IMR-90 (cell line): Measurements from ENCODE around the gene PRKAG1. TPM values are rescaled to one million over a fixed set of nuclear protein-coding genes. Genes with fewer than 3 reads are reported as not detected.

Experiments
- ATAC-seq: fragments of 200-7000 bp; cut with Tn5 transposase; 2 replicates; pipeline ENCODE4 v1.9.1; 2020; ENCODE audit warnings: low read depth, mild to moderate bottlenecking, moderate library complexity
- BruUV-seq: library from RNA; stranded (reverse); fragments of 400-500 nt; replicated peaks from 2 replicates; lab custom pipeline; 2021; lab: Mats Ljungman, UMichigan
- CTCF ChIA-PET: fragments of 300-600 bp; formaldehyde crosslinking; extraction: SDS; loops from one replicate; lab custom pipeline; 2021; ENCODE audit warnings: antibody characterized with exemption; lab: Yijun Ruan, JAX
- POLR2A ChIA-PET: fragments of 300-600 bp; sonication (Branson Sonifier 250); formaldehyde crosslinking; loops from one replicate; lab custom pipeline; 2022; ENCODE audit warnings: antibody characterized with exemption; ENCODE audit not compliant: unreplicated experiment; lab: Charles Lee
- DNase-seq: peaks from one replicate; pipeline ENCODE4 v3.0.0; 2013
- H2AFZ ChIP-seq: replicated peaks from 2 replicates; pipeline ENCODE3; 2013; ENCODE audit warnings: low read length, mild to moderate bottlenecking; ENCODE audit not compliant: poor library complexity
- H2AK5ac ChIP-seq: 2 replicates; pipeline ENCODE4 v1.6.1; 2013; ENCODE audit warnings: low read depth, low read length, inconsistent platforms
- H2AK9ac ChIP-seq: replicated peaks from 2 replicates; pipeline ENCODE3; 2013; ENCODE audit warnings: mild to moderate bottlenecking, low read depth, low read length, moderate library complexity; ENCODE audit not compliant: poor library complexity
- H2BK120ac ChIP-seq: 2 replicates; pipeline ENCODE4 v1.6.1; 2013; ENCODE audit warnings: low read depth, low read length, inconsistent platforms
- H2BK15ac ChIP-seq: 3 replicates; pipeline ENCODE4 v1.6.1; 2013; ENCODE audit warnings: low read depth, low read length, inconsistent platforms
- H2BK20ac ChIP-seq: 2 replicates; pipeline ENCODE4 v1.6.1; 2013; ENCODE audit warnings: low read depth, mild to moderate bottlenecking, inconsistent platforms, low read length, moderate library complexity
- H2BK5ac ChIP-seq: 2 replicates; pipeline ENCODE4 v1.6.1; 2013; ENCODE audit warnings: mild to moderate bottlenecking, low read depth, low read length, inconsistent platforms; ENCODE audit not compliant: poor library complexity, severe bottlenecking
- H3K14ac ChIP-seq: replicated peaks from 2 replicates; pipeline ENCODE4 v1.6.1; 2013; ENCODE audit warnings: low read depth, low read length, inconsistent platforms
- H3K18ac ChIP-seq: 2 replicates; pipeline ENCODE4 v1.6.1; 2013; ENCODE audit warnings: low read depth, low read length, control low read depth
- H3K23ac ChIP-seq: 2 replicates; pipeline ENCODE4 v1.6.1; 2013; ENCODE audit warnings: low read depth, low read length, inconsistent platforms
- H3K27ac ChIP-seq: 2 replicates; pipeline ENCODE4 v1.5.1; 2013; ENCODE audit warnings: mild to moderate bottlenecking, control low read depth, low read length; ENCODE audit not compliant: insufficient read depth
- H3K27me3 ChIP-seq: 2 replicates; pipeline ENCODE4 v1.6.1; 2013; ENCODE audit warnings: low read length; ENCODE audit not compliant: control insufficient read depth, insufficient read depth
- H3K36me3 ChIP-seq: 2 replicates; pipeline ENCODE4 v1.6.1; 2013; ENCODE audit warnings: low read length, mixed read lengths; ENCODE audit not compliant: control insufficient read depth, insufficient read depth
- H3K4ac ChIP-seq: 2 replicates; pipeline ENCODE4 v1.6.1; 2013; ENCODE audit warnings: low read depth, low read length, inconsistent platforms
- H3K4me1 ChIP-seq: 2 replicates; pipeline ENCODE4 v1.6.1; 2013; ENCODE audit warnings: low read length, mixed read lengths; ENCODE audit not compliant: control insufficient read depth, insufficient read depth
- H3K4me2 ChIP-seq: 2 replicates; pipeline ENCODE4 v1.6.1; 2013; ENCODE audit warnings: low read depth, mild to moderate bottlenecking, control low read depth, low read length, moderate library complexity
- H3K4me3 ChIP-seq: 2 replicates; pipeline ENCODE4 v1.5.1; 2013; ENCODE audit warnings: low read depth, mild to moderate bottlenecking, control low read depth, low read length, moderate library complexity; ENCODE audit not compliant: insufficient read depth
- H3K56ac ChIP-seq: 2 replicates; pipeline ENCODE4 v1.6.1; 2013; ENCODE audit warnings: low read length, inconsistent platforms; ENCODE audit not compliant: insufficient read depth; ENCODE audit errors: extremely low read depth
- H3K79me1 ChIP-seq, 2 experiments: 2 replicates each; pipeline ENCODE4 v1.6.1; 2013; ENCODE audit warnings: low read length in 2 of 2, inconsistent platforms in 1 of 2, low read depth in 1 of 2
- H3K9ac ChIP-seq: 2 replicates; pipeline ENCODE4 v1.6.1; 2013; ENCODE audit warnings: low read depth, low read length, control low read depth
- H3K9me1 ChIP-seq: 2 replicates; pipeline ENCODE4 v1.6.1; 2013; ENCODE audit warnings: low read length, inconsistent platforms; ENCODE audit not compliant: insufficient read depth
- H3K9me3 ChIP-seq: 2 replicates; pipeline ENCODE4 v1.6.1; 2013; ENCODE audit warnings: low read length; ENCODE audit not compliant: control insufficient read depth, insufficient read depth
- H4K20me1 ChIP-seq: 2 replicates; pipeline ENCODE4 v1.6.1; 2013; ENCODE audit warnings: low read length, inconsistent platforms; ENCODE audit not compliant: insufficient read depth
- H4K5ac ChIP-seq: 2 replicates; pipeline ENCODE4 v1.6.1; 2013; ENCODE audit warnings: mild to moderate bottlenecking, low read depth, low read length, control low read depth
- H4K8ac ChIP-seq, 2 experiments: 2 replicates each; pipeline ENCODE4 v1.6.1; 2013; ENCODE audit warnings: low read depth in 2 of 2, low read length in 2 of 2, control low read depth in 1 of 2, inconsistent platforms in 1 of 2
- H4K91ac ChIP-seq: 2 replicates; pipeline ENCODE4 v1.6.1; 2013; ENCODE audit warnings: low read depth, low read length, inconsistent platforms; ENCODE audit not compliant: insufficient read depth
- CEBPB ChIP-seq: IDR thresholded peaks from 2 replicates; pipeline ENCODE4 v1.6.1; 2012; ENCODE audit warnings: low read depth, low read length, improper control_type of control experiment
- CHD1 ChIP-seq: IDR thresholded peaks from 2 replicates; pipeline ENCODE4 v1.6.1; 2012; ENCODE audit warnings: low read depth, low read length, improper control_type of control experiment
- MAFK ChIP-seq: IDR thresholded peaks from 2 replicates; pipeline ENCODE4 v1.6.1; 2012; ENCODE audit warnings: low read depth, low read length, improper control_type of control experiment
- MAZ ChIP-seq: IDR thresholded peaks from 2 replicates; pipeline ENCODE4 v1.6.1; 2012; ENCODE audit warnings: low read depth, mild to moderate bottlenecking, low read length, improper control_type of control experiment, moderate library complexity, borderline replicate concordance
- POLR2A ChIP-seq: IDR thresholded peaks from 2 replicates; pipeline ENCODE4 v1.6.1; 2012; ENCODE audit warnings: mild to moderate bottlenecking, low read depth, low read length
- RAD21 ChIP-seq: IDR thresholded peaks from 2 replicates; pipeline ENCODE4 v1.6.1; 2012; ENCODE audit warnings: low read length, improper control_type of control experiment
- RCOR1 ChIP-seq: IDR thresholded peaks from 2 replicates; pipeline ENCODE4 v1.6.1; 2012; ENCODE audit warnings: mild to moderate bottlenecking, low read length, improper control_type of control experiment; ENCODE audit not compliant: insufficient replicate concordance
- USF2 ChIP-seq: fragments of 150-350 bp; IDR thresholded peaks from 2 replicates; pipeline ENCODE4 v1.6.1; 2017; ENCODE audit warnings: mild to moderate bottlenecking, antibody characterized with exemption, low read length, low read depth
- WGBS, 2 experiments: methylation state at CpG; one replicate each; pipeline versions ENCODE4 v1.1.5 to v1.1.7; 2013; ENCODE audit warnings: missing lambda C conversion rate in 2 of 2; ENCODE audit not compliant: insufficient read length in 1 of 2; ENCODE audit errors: extremely low coverage in 2 of 2; 5-methylcytosine and 5-hydroxymethylcytosine counted together
- dilution Hi-C: fragments of 300-500 bp; cut with HindIII; formaldehyde crosslinking; loops from one replicate; pipeline ENCODE4 v1.14.3; 2018; ENCODE audit warnings: low sequenced_read_pairs; ENCODE audit not compliant: unreplicated experiment
- in situ Hi-C: fragments of 300-500 bp; cut with MboI; formaldehyde crosslinking; loops from 3 replicates; pipeline ENCODE4 v1.14.3; 2019; ENCODE audit warnings: low sequenced_read_pairs, inconsistent platforms, mixed read lengths
- intact Hi-C: fragments of 100-400 bp; cut with micrococcal nuclease; formaldehyde crosslinking; loops from 2 replicates; pipeline ENCODE4 v1.10.0; 2022
- polyA plus RNA-seq, 3 experiments: library from polyadenylated mRNA; depleted of rRNA; stranded (reverse); fragments of >200 nt; gene quantifications; 2 replicates each; pipeline ENCODE4 v1.2.3, GENCODE V29; 2012; ENCODE audit warnings: low replicate concordance in 1 of 3
- total RNA-seq: library from RNA; depleted of rRNA; stranded (reverse); fragments of >200 nt; gene quantifications from 2 replicates; pipeline ENCODE4 v1.2.3, GENCODE V29; 2012
- TF ChIP-seq, protein P1 (sequence below): conservative IDR thresholded peaks from 2 replicates; pipeline ENCODE4 v1.5.1; 2012; ENCODE audit warnings: mild to moderate bottlenecking, low read depth, low read length, improper control_type of control experiment

Gene PRKAG1
- total and polyA plus RNA-seq, 2 of the 4 experiments (the other 2 are of a cell fraction): 81.1 to 106 TPM

DNA sequence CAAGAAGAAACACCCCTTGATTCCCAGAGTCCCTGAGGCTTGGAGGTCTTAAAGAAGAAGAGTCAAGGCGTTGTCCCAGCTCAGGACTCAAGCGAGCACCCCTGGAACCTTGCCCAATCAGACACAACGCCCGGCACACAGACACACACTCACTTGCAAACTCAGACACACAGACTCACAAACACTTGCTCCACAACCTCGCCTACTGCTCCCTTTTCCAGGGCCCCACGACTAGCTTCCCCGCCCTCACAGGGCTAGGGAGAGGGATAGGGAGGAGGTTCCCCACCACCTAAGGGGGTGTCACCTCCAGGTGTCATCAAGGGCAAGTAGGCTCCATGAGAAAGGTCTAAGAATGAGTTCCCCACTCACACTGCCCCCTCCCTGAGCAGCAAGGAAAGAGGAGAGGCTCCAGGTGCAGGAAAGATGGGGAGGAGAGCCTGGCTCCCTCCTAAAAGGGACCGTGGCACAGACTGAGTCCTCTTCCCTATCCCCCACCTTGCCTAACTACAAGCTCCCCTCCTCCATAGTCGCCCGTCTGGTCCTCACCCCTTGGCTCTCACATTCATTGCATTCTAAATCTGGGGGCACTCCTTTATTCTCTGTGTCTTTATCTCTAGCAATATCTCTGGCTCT is 47.8 kb downstream of the PRKAG1 start:
- Histone ChIP-seq H3K9me1 (0 out of 2 replicates have a peak, but pooled peaks cover 4% of the 10 kb centered on the region), H2AK5ac (no peak overlapping the region), H3K56ac (no peak overlapping the region), H3K4ac (no peak overlapping the region), H2AFZ (peak overlapping the region; percentile 89), H3K14ac (no peak overlapping the region; the same call in 1 of the 2 replicates), H2BK5ac (no peak overlapping the region), H3K23ac (peak overlapping the region; percentile 23; the same call in 1 of the 2 replicates), H3K79me1 (no peaks in the 10 kb centered on the region), H2BK15ac (no peak overlapping the region), H3K4me2 (peak overlapping the region; percentile 80), H3K9ac (no peak overlapping the region), H4K91ac (no peak overlapping the region), H3K9me3 (no peaks in the 10 kb centered on the region), H3K27me3 (peaks cover 74% of the 10 kb centered on the region), H4K5ac (no peak overlapping the region), H3K18ac (no peak overlapping the region), H4K8ac (no peak overlapping the region), H3K36me3 (no peaks in the 10 kb centered on the region), H2BK120ac (no peak overlapping the region), H3K4me1 (peaks cover 14% of the 10 kb centered on the region), H2BK20ac (no peak overlapping the region), H4K20me1 (no peaks in the 10 kb centered on the region; the same call in 1 of the 2 replicates), H2AK9ac (peak overlapping the region; percentile 75), H3K27ac (no peak overlapping the region), H3K4me3 (no peak overlapping the region)
- ATAC-seq (no peak), DNase-seq (no peak)
- BruUV-seq: no TSS peak
- intact Hi-C loops: no loop called here
- TF ChIP-seq MAFK (no peak), USF2 (no peak), CHD1 (no peak), RAD21 (no peak), CEBPB (no peak), MAZ (no peak), RCOR1 (no peak), POLR2A (no peak)
- TF ChIP-seq, protein P1, sequence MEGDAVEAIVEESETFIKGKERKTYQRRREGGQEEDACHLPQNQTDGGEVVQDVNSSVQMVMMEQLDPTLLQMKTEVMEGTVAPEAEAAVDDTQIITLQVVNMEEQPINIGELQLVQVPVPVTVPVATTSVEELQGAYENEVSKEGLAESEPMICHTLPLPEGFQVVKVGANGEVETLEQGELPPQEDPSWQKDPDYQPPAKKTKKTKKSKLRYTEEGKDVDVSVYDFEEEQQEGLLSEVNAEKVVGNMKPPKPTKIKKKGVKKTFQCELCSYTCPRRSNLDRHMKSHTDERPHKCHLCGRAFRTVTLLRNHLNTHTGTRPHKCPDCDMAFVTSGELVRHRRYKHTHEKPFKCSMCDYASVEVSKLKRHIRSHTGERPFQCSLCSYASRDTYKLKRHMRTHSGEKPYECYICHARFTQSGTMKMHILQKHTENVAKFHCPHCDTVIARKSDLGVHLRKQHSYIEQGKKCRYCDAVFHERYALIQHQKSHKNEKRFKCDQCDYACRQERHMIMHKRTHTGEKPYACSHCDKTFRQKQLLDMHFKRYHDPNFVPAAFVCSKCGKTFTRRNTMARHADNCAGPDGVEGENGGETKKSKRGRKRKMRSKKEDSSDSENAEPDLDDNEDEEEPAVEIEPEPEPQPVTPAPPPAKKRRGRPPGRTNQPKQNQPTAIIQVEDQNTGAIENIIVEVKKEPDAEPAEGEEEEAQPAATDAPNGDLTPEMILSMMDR: no peak
- WGBS, 2 experiments: 40% methylated on average over 2 of the region's 10 CpGs; no CpG with 5 or more reads in 1 of the 2 experiments
- CTCF ChIA-PET: no interaction called here
- POLR2A ChIA-PET: no interaction called here
- dilution Hi-C loops: no loop called here
- in situ Hi-C loops: no loop called here
